ENCODE data around the gene GATA6.
"Not testable (repeated sequence)": the region's sequence is repeated elsewhere in the genome, so short reads cannot be mapped to it uniquely, and the experiment has no call there.

- TF ChIP-seq CTCF (optimal IDR thresholded peaks at IDR 0.05 in 1 of 3, IDR thresholded peaks at IDR 0.05 in 1 of 3, conservative IDR thresholded peaks at IDR 0.05 in 1 of 3; ENCODE audit: extremely low read depth in 1 of 3, insufficient read depth in 2 of 3, low read length in 3 of 3); EZH2 (IDR thresholded peaks at IDR 0.05; ENCODE audit: low read length): not testable (repeated sequence)
Measured at GRCh38 chr18:22196943-22197342, 27.6 kb downstream of the GATA6 start.

All from keratinocyte (primary cell).